ENCODE measurements around the gene PRPF6.

The PRPF6 gene

GRCh38 chr20:63980806-63981728 is at the start of gene PRPF6:
TSS of gene PRPF6 (plus strand) at chr20:63981132. CDS start at chr20:63981246, 114 bp downstream.
- DNase-seq: peak; percentile 91

GRCh38 chr20:63931735-63932134 is 49.2 kb upstream of the PRPF6 start:
- no peak for DNase-seq

GRCh38 chr20:63932606-63933160 is 48.2 kb upstream of the PRPF6 start:
- no peak for DNase-seq

- DNase-seq: no peak
Measured at GRCh38 chr20:63933646-63934045, 47.3 kb upstream of the PRPF6 start.

GRCh38 chr20:63934271-63935068 is 46.5 kb upstream of the PRPF6 start:
- no peak for DNase-seq

GRCh38 chr20:63935447-63935846 is 45.5 kb upstream of the PRPF6 start:
- DNase-seq: no peak

- DNase-seq: no peak
Measured at GRCh38 chr20:63937596-63937995, 43.3 kb upstream of the PRPF6 start.

GRCh38 chr20:63939061-63939935 is 41.6 kb upstream of the PRPF6 start:
- no peak for DNase-seq

- DNase-seq: no peak
Measured at GRCh38 chr20:63940071-63940471, 40.9 kb upstream of the PRPF6 start.

- DNase-seq: no peak
Measured at GRCh38 chr20:63940472-63941266, 40.3 kb upstream of the PRPF6 start.

- no peak for DNase-seq
Measured at GRCh38 chr20:63941282-63942081, 39.5 kb upstream of the PRPF6 start.

- no peak for DNase-seq
Measured at GRCh38 chr20:63942250-63942951, 38.5 kb upstream of the PRPF6 start.

GRCh38 chr20:63942969-63943807 is 37.7 kb upstream of the PRPF6 start:
- no peak for DNase-seq

- no peak for DNase-seq
Measured at GRCh38 chr20:63943808-63944077, 37.2 kb upstream of the PRPF6 start.

GRCh38 chr20:63944078-63944941 is 36.6 kb upstream of the PRPF6 start:
- DNase-seq: no peak

- no peak for DNase-seq
Measured at GRCh38 chr20:63945031-63945658, 35.8 kb upstream of the PRPF6 start.

- no peak for DNase-seq
Measured at GRCh38 chr20:63945921-63946920, 34.7 kb upstream of the PRPF6 start.

All from NK-92 treated with Interleukin-12 subunit alpha and Interleukin-12 subunit beta, amount 100 ng/mL, for 24 hours (cell line).